Skeletal muscle cell (primary cell): ENCODE data around the gene ZNF165.
"Not testable (repeated sequence)": the region's sequence is repeated elsewhere in the genome, so short reads cannot be mapped to it uniquely, and the experiment has no call there.

Source experiments
- DNase-seq: peaks from one replicate; pipeline ENCODE4 v3.0.0-alpha.2; 2010; ENCODE audit warnings: low read depth
- H3K4me3 ChIP-seq: 2 replicates; pipeline ENCODE4 v1.5.1; 2011; ENCODE audit warnings: low read depth, mild to moderate bottlenecking, control low read depth, low read length, moderate library complexity

Gene ZNF165

GRCh38 chr6:28117386-28118050, 37.1 kb downstream of the ZNF165 start:
- H3K4me3 ChIP-seq, result no peak overlapping the region
- DNase-seq, result no peak

GRCh38 chr6:28118217-28118616, 37.8 kb downstream of the ZNF165 start:
- H3K4me3 ChIP-seq, result no peak overlapping the region
- DNase-seq, result no peak

DNA sequence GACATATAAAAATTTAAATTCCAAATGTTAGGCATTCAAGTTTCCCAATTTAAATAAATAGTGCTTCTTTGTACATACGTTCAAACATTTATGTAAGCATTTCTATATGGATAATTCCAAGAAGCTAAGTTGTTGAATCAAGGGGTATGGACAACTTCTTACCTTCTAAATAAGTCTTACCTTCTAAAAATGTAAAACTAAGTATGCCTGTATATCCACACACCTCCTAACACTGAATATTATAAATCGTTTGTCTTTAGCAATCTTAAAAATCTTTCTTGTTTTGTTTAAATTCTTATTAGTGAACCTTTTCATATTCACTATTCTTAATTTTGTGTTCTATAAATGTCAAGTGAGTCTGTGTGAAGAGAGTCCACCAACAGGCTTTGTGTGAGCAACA, 41.5 kb downstream of the ZNF165 start:
- DNase-seq, result no peak
- H3K4me3 ChIP-seq, result no peak overlapping the region

DNA sequence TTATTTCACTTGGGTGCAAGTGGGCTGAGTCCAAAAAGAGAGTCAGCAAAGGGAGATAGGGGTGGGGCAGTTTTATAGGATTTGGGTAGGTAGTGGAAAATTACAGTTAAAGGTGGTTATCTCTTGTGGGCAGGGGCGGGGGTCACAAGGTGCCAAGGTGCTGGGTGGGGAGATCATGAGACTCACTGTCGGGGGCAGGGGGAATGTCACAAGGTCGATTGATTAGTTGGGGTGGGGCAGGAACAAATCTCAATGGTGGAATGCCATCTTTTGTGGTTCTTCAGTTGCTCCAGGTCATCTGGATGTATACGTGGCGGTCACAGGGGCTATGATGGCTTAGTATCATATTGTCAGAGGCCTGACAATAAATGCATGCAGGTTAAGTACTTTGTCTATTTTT, 41.9 kb downstream of the ZNF165 start:
- not testable (repeated sequence) for DNase-seq, H3K4me3 ChIP-seq

DNA sequence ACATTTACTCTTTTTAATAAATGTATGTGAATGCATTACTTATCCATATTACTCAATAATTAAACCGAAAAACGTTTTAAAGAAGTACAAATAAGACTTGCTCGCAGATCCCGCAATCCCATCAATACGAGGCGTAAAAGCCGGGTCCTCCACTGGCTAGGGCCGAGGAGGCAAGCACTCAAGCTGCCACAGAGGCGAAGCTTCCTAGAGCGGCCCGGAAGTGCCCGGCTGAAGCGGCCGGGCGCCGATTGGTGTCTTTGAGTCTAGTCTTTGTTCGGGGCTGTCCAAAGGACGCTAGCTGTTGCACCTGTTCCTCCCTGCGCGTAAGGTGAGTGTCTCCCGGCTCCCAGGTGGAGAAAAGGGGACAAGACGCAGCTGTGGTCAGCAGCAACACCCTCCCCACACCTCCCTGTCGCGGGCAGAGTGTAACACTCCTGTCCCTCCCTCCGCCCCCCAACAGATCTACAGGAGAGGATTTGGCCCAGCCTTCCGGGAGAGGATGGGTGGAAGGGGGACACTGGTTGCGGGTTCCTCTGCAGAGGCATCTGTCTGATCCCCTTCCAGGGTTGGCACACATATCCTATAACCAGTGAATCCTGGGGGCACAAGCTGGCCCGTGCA, 44.1 kb downstream of the ZNF165 start, which contains the start of gene ZSCAN16:
ZSCAN16 (plus strand) TSS at position 260 of the 621 bp plus-strand sequence. CDS start 835 bp downstream, outside the sequence.
- no peak for DNase-seq
- H3K4me3 ChIP-seq, result peak within 1 kb of the TSS; percentile 66

DNA sequence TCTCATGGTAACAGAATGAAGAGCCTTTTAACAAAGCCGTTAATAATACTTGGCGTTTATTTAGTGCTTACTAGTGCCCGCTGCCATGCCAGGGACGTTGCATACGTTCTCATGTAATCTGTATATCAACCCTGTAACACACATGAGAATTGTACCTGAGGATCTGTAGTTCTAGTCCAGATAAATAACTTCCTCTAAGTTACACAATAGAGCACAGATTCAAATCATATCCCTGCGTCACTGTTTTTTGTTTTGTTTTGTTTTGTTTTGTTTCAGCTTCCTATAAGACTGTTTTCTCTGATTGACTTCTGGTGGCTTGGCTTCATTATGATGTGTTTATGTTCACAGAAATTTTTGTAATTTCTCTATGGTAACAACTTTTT, 44.6 kb downstream of the ZNF165 start:
- no peak for DNase-seq
- H3K4me3 ChIP-seq, result peak overlapping the region; percentile 66

DNA sequence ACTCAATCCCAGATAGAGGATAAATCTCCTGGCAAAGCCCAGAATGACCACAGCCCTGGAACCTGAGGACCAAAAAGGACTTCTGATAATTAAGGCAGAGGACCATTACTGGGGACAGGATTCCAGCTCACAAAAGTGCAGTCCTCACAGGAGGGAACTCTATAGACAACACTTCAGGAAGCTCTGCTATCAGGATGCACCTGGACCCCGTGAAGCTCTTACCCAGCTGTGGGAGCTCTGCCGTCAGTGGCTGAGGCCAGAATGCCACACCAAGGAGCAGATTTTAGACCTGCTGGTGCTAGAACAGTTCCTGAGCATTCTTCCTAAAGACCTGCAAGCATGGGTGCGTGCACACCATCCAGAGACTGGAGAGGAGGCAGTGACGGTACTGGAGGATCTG, 45.0 kb downstream of the ZNF165 start:
- DNase-seq, result no peak
- no peak overlapping the region for H3K4me3 ChIP-seq

- no peak overlapping the region for H3K4me3 ChIP-seq
- DNase-seq, result no peak
Measured at GRCh38 chr6:28134015-28134414, 53.6 kb downstream of the ZNF165 start.

DNA sequence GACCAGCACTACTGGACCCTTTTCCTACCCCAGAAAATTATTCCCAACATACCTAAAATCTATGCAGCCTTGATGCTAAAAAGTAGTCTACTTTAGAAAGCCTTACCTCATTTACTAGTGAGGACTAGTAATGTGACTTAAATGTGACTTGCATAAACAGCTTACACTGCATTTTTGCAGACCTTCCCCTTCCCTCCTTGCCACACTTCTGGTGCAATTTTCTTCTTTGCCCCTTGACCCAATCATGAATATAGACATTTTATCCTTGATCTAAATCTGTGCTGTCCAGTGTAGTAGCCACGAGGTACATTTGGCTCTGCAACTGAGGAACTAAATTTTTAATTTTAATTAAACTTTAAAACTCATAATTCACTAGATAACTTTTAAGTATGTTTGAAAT, 54.3 kb downstream of the ZNF165 start:
- DNase-seq, result no peak

DNA sequence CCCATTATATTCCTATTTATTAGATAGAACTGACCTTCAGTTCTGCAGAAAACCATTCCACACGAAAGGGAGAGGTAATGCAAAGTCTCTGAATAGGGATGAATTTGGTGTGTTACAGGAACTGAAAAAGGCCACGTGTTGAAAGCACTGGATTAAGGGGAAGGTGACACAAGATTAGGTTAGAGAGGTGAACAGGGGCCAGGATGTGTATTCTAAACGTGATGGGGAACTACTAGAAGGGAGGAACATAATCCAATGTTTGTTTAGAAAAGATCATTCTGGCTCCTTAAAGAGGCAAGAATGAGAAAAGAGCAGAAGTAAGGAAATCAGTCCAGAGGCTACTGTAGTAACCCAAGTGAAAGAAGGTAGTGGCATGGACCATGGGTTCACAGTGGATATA, 55.0 kb downstream of the ZNF165 start:
- no peak overlapping the region for H3K4me3 ChIP-seq
- DNase-seq, result no peak

More for the DNA sequence above, 54.3 kb downstream of the ZNF165 start:
- H3K4me3 ChIP-seq, result no peak overlapping the region

- peak overlapping the region; percentile 70 for H3K4me3 ChIP-seq
- DNase-seq, result peak; percentile 86
Measured at GRCh38 chr6:28136585-28137504, 56.5 kb downstream of the ZNF165 start.

GRCh38 chr6:28137505-28137981, 57.2 kb downstream of the ZNF165 start:
- peak overlapping the region; percentile 70 for H3K4me3 ChIP-seq
- no peak for DNase-seq
